ELR (cell line): ENCODE data around the gene MKI67.

Source experiments
- DNase-seq: peaks from one replicate; pipeline ENCODE4 v3.0.0-alpha.2; 2015; ENCODE audit warnings: low read depth

Gene MKI67

GRCh38 chr10:128084364-128084763, 41.9 kb downstream of the MKI67 start:
- DNase-seq, result no peak

GRCh38 chr10:128083191-128083895, 42.9 kb downstream of the MKI67 start:
- no peak for DNase-seq

- no peak for DNase-seq
These were observed 44.5 kb downstream of the MKI67 start for GRCh38 chr10:128081720-128082119.

GRCh38 chr10:128081222-128081621, 45.0 kb downstream of the MKI67 start:
- DNase-seq, result no peak

GRCh38 chr10:128080641-128081040, 45.6 kb downstream of the MKI67 start:
- no peak for DNase-seq

GRCh38 chr10:128080231-128080630, 46.0 kb downstream of the MKI67 start:
- no peak for DNase-seq

- peak; percentile 57 for DNase-seq
These were observed 47.9 kb downstream of the MKI67 start for GRCh38 chr10:128078136-128078969.

GRCh38 chr10:128077155-128077875, 48.9 kb downstream of the MKI67 start:
- no peak for DNase-seq

- no peak for DNase-seq
These were observed 51.6 kb downstream of the MKI67 start for GRCh38 chr10:128074589-128074988.

GRCh38 chr10:128073890-128074289, 52.3 kb downstream of the MKI67 start:
- DNase-seq, result no peak

- DNase-seq, result no peak
These were observed 53.1 kb downstream of the MKI67 start for GRCh38 chr10:128072941-128073645.

- DNase-seq, result no peak
These were observed 54.2 kb downstream of the MKI67 start for GRCh38 chr10:128072046-128072445.

- no peak for DNase-seq
These were observed 54.8 kb downstream of the MKI67 start for GRCh38 chr10:128071417-128071782.

- no peak for DNase-seq
These were observed 55.4 kb downstream of the MKI67 start for GRCh38 chr10:128070721-128071416.

GRCh38 chr10:128070161-128070560, 56.1 kb downstream of the MKI67 start:
- no peak for DNase-seq

GRCh38 chr10:128069351-128070051, 56.7 kb downstream of the MKI67 start:
- DNase-seq, result peak; percentile 65

GRCh38 chr10:128068398-128069285, 57.6 kb downstream of the MKI67 start:
- DNase-seq, result no peak

GRCh38 chr10:128067691-128068397, 58.4 kb downstream of the MKI67 start:
- no peak for DNase-seq

- DNase-seq, result no peak
These were observed 59.3 kb downstream of the MKI67 start for GRCh38 chr10:128066870-128067382.
